Large intestine (tissue), 3 donors: ENCODE results near the gene XRN2. TPM values are rescaled to one million over a fixed set of nuclear protein-coding genes. Genes with fewer than 3 reads are reported as not detected.
A peak's percentile ranks its signal among the peaks of the same experiment; 100 is the strongest.

Source experiments
- DNase-seq, 2 donors: peaks; one replicate each; pipeline versions ENCODE4 v3.0.0 to v3.0.0-alpha.2; 2013
- H3K27ac ChIP-seq: one replicate; pipeline ENCODE4 v1.5.1; 2013; ENCODE audit warnings: low read length
- H3K27me3 ChIP-seq: 2 replicates; pipeline ENCODE4 v1.6.1; 2013; ENCODE audit warnings: low read length; ENCODE audit not compliant: control insufficient read depth, insufficient read depth
- H3K36me3 ChIP-seq: 2 replicates; pipeline ENCODE4 v1.6.1; 2013; ENCODE audit warnings: low read length; ENCODE audit not compliant: control insufficient read depth, insufficient read depth
- H3K4me1 ChIP-seq: one replicate; pipeline ENCODE4 v1.6.1; 2013; ENCODE audit warnings: low read length; ENCODE audit not compliant: control insufficient read depth, insufficient read depth
- H3K4me3 ChIP-seq: one replicate; pipeline ENCODE4 v1.5.1; 2013; ENCODE audit warnings: low read length
- H3K9me3 ChIP-seq: one replicate; pipeline ENCODE4 v1.6.1; 2013; ENCODE audit warnings: mild to moderate bottlenecking, low read depth, low read length, moderate library complexity; ENCODE audit not compliant: control insufficient read depth
- WGBS: methylation state at CpG from one replicate; pipeline ENCODE4 v1.1.5; 2013; ENCODE audit warnings: low lambda C conversion rate; ENCODE audit not compliant: insufficient coverage; 5-methylcytosine and 5-hydroxymethylcytosine counted together
- polyA plus RNA-seq: library from polyadenylated mRNA; unstranded; fragments of 120-200 nt; gene quantifications from one replicate; pipeline ENCODE4 v1.2.1, GENCODE V29; 2013

The XRN2 gene
- polyA plus RNA-seq, 1 donor, result 52.7 TPM

DNA sequence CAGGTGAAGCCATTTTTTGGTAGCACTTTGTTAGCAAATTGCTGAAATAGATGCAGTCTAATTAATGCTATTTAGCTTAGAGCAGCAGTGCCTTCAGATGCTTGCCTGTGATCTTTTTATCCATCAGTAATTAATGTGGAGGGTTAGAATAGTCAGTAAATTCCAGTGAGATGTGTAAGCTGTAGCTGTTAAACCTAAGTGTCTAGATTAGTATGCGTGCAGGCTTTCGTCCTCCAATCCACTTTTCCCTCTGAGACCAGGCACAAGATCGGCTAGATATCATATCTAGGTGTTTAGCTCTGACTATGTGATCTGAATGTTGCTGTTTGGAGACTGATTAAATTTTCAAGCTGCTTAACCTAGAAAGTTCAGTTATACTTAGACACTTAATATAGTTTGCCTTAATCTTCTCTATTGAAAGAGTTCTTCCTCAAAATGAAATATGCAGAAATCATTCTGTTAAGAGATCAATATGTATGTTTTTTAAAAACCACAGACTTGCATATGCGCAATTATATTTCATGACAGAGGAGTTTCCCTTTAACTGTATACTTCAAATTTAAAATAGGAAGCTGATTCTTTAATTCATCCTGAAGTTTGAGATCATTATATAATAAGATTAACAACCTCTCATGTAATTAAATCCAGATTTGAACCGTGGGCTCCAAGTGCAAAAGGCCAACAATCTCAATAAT is 41.2 kb downstream of the XRN2 start:
- Histone ChIP-seq H3K9me3 (no peaks in the 10 kb centered on the region), H3K27me3 (no peaks in the 10 kb centered on the region), H3K4me1 (no peaks in the 10 kb centered on the region), H3K4me3 (no peak overlapping the region), H3K36me3 (peaks cover 39% of the 10 kb centered on the region), H3K27ac (no peak overlapping the region)
- DNase-seq, result no peak
- WGBS, result no CpG with 5 or more reads among the region's 5 CpGs

DNA sequence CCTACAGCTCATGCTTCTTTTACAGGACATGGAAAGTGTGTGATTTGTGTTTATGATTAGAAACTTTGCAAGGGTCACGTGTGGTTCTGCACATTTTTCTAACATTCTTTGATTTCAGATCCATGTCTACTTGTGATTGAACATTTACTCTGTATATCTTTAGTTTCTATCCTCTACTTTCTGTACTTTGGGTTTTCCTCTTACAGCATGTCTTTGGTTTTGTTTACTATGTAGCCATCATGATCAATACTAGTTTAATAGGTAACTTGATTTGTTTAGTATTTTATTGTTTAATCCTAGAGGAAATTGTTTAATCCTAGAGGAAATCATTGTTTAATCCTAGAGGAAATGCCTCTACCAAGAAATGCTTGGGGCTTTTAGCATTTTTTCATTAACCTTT is 41.8 kb downstream of the XRN2 start:
- Histone ChIP-seq H3K36me3 (peaks cover 41% of the 10 kb centered on the region), H3K27me3 (no peaks in the 10 kb centered on the region), H3K4me3 (no peak overlapping the region), H3K9me3 (no peaks in the 10 kb centered on the region), H3K27ac (no peak overlapping the region), H3K4me1 (no peaks in the 10 kb centered on the region)
- 100% methylated on average over 1 of the region's 1 CpG for WGBS
- no peak for DNase-seq

- Histone ChIP-seq H3K9me3 (no peaks in the 10 kb centered on the region), H3K4me3 (no peak overlapping the region), H3K27ac (no peak overlapping the region), H3K4me1 (no peaks in the 10 kb centered on the region), H3K36me3 (peaks cover 24% of the 10 kb centered on the region), H3K27me3 (no peaks in the 10 kb centered on the region)
- DNase-seq, result no peak
Observed at GRCh38 chr20:21352703-21353102, 49.6 kb downstream of the XRN2 start.

DNA sequence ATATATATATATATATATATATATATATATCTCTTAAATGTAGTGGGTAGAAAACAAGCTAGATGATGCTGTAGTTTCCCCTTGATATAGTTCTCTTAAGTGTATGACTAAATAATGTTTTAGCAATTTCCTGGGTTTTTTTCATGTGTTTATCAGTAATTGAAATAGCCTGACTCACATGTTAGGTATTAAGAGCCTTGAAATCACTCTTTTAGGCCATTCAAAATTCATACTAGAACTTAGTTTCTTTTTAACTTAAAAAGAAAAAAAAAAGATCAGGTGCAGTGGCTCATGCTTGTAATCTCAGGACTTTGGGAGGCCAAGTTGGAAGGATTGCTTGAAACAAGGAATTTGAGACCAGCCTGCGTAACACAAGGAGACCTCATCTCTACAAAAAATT is 50.1 kb downstream of the XRN2 start:
- WGBS, result no CpG with 5 or more reads among the region's 1 CpG
- DNase-seq, result no peak
- no peak overlapping the region for H3K4me3 ChIP-seq
- peaks cover 24% of the 10 kb centered on the region for H3K36me3 ChIP-seq
- H3K9me3 ChIP-seq, result no peaks in the 10 kb centered on the region
- H3K4me1 ChIP-seq, result no peaks in the 10 kb centered on the region
- no peak overlapping the region for H3K27ac ChIP-seq
- H3K27me3 ChIP-seq, result no peaks in the 10 kb centered on the region

GRCh38 chr20:21355981-21356380 is 52.9 kb downstream of the XRN2 start:
- H3K27me3 ChIP-seq, result no peaks in the 10 kb centered on the region
- H3K36me3 ChIP-seq, result peaks cover 29% of the 10 kb centered on the region
- no peak overlapping the region for H3K27ac ChIP-seq
- H3K4me1 ChIP-seq, result no peaks in the 10 kb centered on the region
- WGBS, result no CpG with 5 or more reads among the region's 1 CpG
- DNase-seq, result no peak
- H3K4me3 ChIP-seq, result no peak overlapping the region
- no peaks in the 10 kb centered on the region for H3K9me3 ChIP-seq

GRCh38 chr20:21356386-21356785 is 53.3 kb downstream of the XRN2 start:
- Histone ChIP-seq H3K4me3 (no peak overlapping the region), H3K36me3 (peaks cover 29% of the 10 kb centered on the region), H3K9me3 (no peaks in the 10 kb centered on the region), H3K27me3 (no peaks in the 10 kb centered on the region), H3K27ac (no peak overlapping the region), H3K4me1 (no peaks in the 10 kb centered on the region)
- no peak for DNase-seq

DNA sequence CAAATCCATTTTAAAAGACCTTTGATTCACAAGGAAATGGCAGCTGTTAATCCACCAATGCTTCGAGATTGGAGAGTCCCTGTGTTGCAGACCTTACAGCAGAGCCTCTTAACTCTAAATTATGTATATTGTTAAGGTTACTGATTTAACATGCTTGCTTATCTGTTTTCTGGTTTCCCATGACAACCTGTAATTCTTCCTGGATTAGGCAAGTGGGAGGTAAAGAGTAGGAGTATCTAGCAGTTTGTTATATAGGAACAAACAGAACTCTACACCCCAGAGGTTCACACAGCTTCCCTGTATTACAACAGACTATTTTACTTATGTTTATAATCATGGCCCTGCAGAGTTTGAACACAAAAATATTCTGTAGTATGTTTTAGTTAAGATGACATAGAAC is 54.7 kb downstream of the XRN2 start:
- H3K36me3 ChIP-seq, result peaks cover 36% of the 10 kb centered on the region
- DNase-seq, result peak; percentile 19 to 60
- H3K9me3 ChIP-seq, result no peaks in the 10 kb centered on the region
- no peaks in the 10 kb centered on the region for H3K27me3 ChIP-seq
- no peak overlapping the region for H3K4me3 ChIP-seq
- H3K4me1 ChIP-seq, result no peaks in the 10 kb centered on the region
- H3K27ac ChIP-seq, result no peak overlapping the region
- WGBS, result no CpG with 5 or more reads among the region's 1 CpG

- 89% methylated on average over 4 of the region's 5 CpGs for WGBS
- Histone ChIP-seq H3K27me3 (no peaks in the 10 kb centered on the region), H3K4me1 (no peaks in the 10 kb centered on the region), H3K9me3 (no peaks in the 10 kb centered on the region), H3K36me3 (peaks cover 41% of the 10 kb centered on the region), H3K4me3 (no peak overlapping the region), H3K27ac (no peak overlapping the region)
- no peak for DNase-seq
Observed at GRCh38 chr20:21358737-21359136, 55.6 kb downstream of the XRN2 start.

DNA sequence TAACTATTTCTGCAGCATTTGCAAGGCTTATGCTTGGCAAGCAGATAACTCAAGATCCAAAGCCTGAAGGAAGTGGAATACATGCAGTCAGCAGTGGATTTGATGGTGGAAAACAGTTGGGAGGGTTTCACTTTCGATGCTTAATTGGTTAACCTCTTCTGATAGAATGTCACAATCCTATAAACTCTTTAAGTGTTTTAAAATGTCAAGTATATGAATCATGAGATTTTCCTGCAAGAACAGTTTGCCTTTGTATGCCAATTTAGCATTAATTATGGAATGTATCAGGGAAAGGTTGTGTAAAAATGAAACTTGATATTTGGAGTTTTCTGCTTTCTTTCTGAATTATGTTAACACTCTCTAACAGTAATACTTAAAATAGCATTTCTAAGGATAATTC is 57.6 kb downstream of the XRN2 start:
- H3K4me1 ChIP-seq, result no peaks in the 10 kb centered on the region
- DNase-seq, result no peak
- no peak overlapping the region for H3K4me3 ChIP-seq
- no peaks in the 10 kb centered on the region for H3K9me3 ChIP-seq
- H3K27me3 ChIP-seq, result no peaks in the 10 kb centered on the region
- WGBS, result no CpG with 5 or more reads among the region's 1 CpG
- H3K27ac ChIP-seq, result no peak overlapping the region
- H3K36me3 ChIP-seq, result peaks cover 40% of the 10 kb centered on the region

- no peak for DNase-seq
- no peaks in the 10 kb centered on the region for H3K27me3 ChIP-seq
- H3K27ac ChIP-seq, result no peak overlapping the region
- peaks cover 38% of the 10 kb centered on the region for H3K36me3 ChIP-seq
- no peak overlapping the region for H3K4me3 ChIP-seq
- no peaks in the 10 kb centered on the region for H3K9me3 ChIP-seq
- no CpG with 5 or more reads among the region's 2 CpGs for WGBS
- no peaks in the 10 kb centered on the region for H3K4me1 ChIP-seq
Observed at GRCh38 chr20:21361266-21361665, 58.1 kb downstream of the XRN2 start.

GRCh38 chr20:21364413-21364812 is 61.3 kb downstream of the XRN2 start:
- no peak overlapping the region for H3K4me3 ChIP-seq
- DNase-seq, result no peak
- peaks cover 35% of the 10 kb centered on the region for H3K36me3 ChIP-seq
- H3K4me1 ChIP-seq, result no peaks in the 10 kb centered on the region
- H3K27me3 ChIP-seq, result no peaks in the 10 kb centered on the region
- H3K27ac ChIP-seq, result no peak overlapping the region
- WGBS, result no CpG with 5 or more reads among the region's 6 CpGs
- no peaks in the 10 kb centered on the region for H3K9me3 ChIP-seq
